Left lung (tissue), 10 donors: ENCODE results near the gene PTPN13. TPM values are rescaled to one million over a fixed set of nuclear protein-coding genes. Genes with fewer than 3 reads are reported as not detected.

Experiments used
- ATAC-seq: fragments of 200-7000 bp; cut with Tn5 transposase; one replicate; pipeline ENCODE4 v1.9.1; 2020; ENCODE audit warnings: moderate library complexity
- DNase-seq, 4 donors: peaks; one replicate each; pipeline ENCODE4 v3.0.0-alpha.2; 2013 to 2020
- H3K27ac ChIP-seq, 2 donors: fragments of 200-600 bp; sonication (generic) in 1 of 2; one replicate each; pipeline versions ENCODE4 v1.5.0 to v1.8.0; 2020 to 2021
- H3K27me3 ChIP-seq, 2 donors: fragments of 200-600 bp; sonication (generic) in 1 of 2; one replicate each; pipeline versions ENCODE4 v1.5.0 to v1.8.0; 2020 to 2021
- H3K36me3 ChIP-seq, 2 donors: fragments of 200-600 bp; sonication (generic) in 1 of 2; one replicate each; pipeline versions ENCODE4 v1.5.0 to v1.8.0; 2020 to 2021
- H3K4me1 ChIP-seq, 2 donors: fragments of 200-600 bp; one replicate each; pipeline ENCODE4 v1.8.0; 2021
- H3K4me3 ChIP-seq, 2 donors: fragments of 200-600 bp; sonication (generic) in 1 of 2; one replicate each; pipeline versions ENCODE4 v1.5.0 to v1.8.0; 2020 to 2021; ENCODE audit warnings: mild to moderate bottlenecking in 1 of 2
- H3K9me3 ChIP-seq, 2 donors: fragments of 200-600 bp; sonication (generic) in 1 of 2; one replicate each; pipeline versions ENCODE4 v1.5.0 to v1.8.0; 2020 to 2021
- CTCF ChIP-seq, 2 donors: fragments of 200-600 bp; sonication (generic) in 1 of 2; IDR thresholded peaks; one replicate each; pipeline versions ENCODE4 v1.5.0 to v1.8.0; 2021; ENCODE audit warnings: antibody characterized with exemption in 2 of 2
- intact Hi-C, 2 donors: fragments of 100-400 bp; cut with DNase I; formaldehyde crosslinking; loops; one replicate each; pipeline versions ENCODE4 v1.11.2 to v1.14.2; 2022
- polyA plus RNA-seq, 6 donors: library from polyadenylated mRNA; unstranded; fragments of 120-200 nt; gene quantifications; one replicate each; pipeline ENCODE4 v1.2.1, GENCODE V29; 2013; ENCODE audit not compliant: insufficient read length in 6 of 6
- total RNA-seq, 2 donors: library from RNA; stranded (reverse); fragmentation: NEBNext Ultra II Directional; extraction: Animal tissue kit (Norgen Biotek cat#: 25700); gene quantifications; one replicate each; pipeline ENCODE4 v1.2.1, GENCODE V29; 2021
- donor health status: DM: no; HTN: yes; CAD: no.
- donor health status: DM: no; HTN: no; CAD: no.

The PTPN13 gene
- total and polyA plus RNA-seq, 8 donors: 59.0 to 159 (median 95.6) TPM

GRCh38 chr4:86809809-86810208 is 215.7 kb downstream of the PTPN13 start:
- intact Hi-C loops: no loop called here
- TF ChIP-seq CTCF (IDR thresholded peaks at IDR 0.05): no peak
- DNase-seq (no peak), ATAC-seq (no peak)
- H3K4me3 ChIP-seq: no peak overlapping the region
- no peak overlapping the region for H3K27ac ChIP-seq
- no peaks in the 10 kb centered on the region for H3K9me3 ChIP-seq
- no peaks in the 10 kb centered on the region for H3K27me3 ChIP-seq
- peaks cover 0 to 18% of the 10 kb centered on the region in 2 donors for H3K36me3 ChIP-seq
- no peaks in the 10 kb centered on the region for H3K4me1 ChIP-seq

GRCh38 chr4:86810847-86811246 is 216.7 kb downstream of the PTPN13 start:
- H3K27ac ChIP-seq: no peak overlapping the region
- H3K27me3 ChIP-seq: no peaks in the 10 kb centered on the region
- no peak overlapping the region for H3K4me3 ChIP-seq
- ATAC-seq (no peak), DNase-seq (no peak)
- intact Hi-C loops: no loop called here
- H3K4me1 ChIP-seq: no peaks in the 10 kb centered on the region
- peaks cover 0 to 9% of the 10 kb centered on the region in 2 donors for H3K9me3 ChIP-seq
- H3K36me3 ChIP-seq: peaks cover 0 to 24% of the 10 kb centered on the region in 2 donors
- no peak for TF ChIP-seq CTCF (IDR thresholded peaks at IDR 0.05)

GRCh38 chr4:86815653-86816052 is 221.5 kb downstream of the PTPN13 start:
- Histone ChIP-seq H3K9me3 (peaks cover 0 to 14% of the 10 kb centered on the region in 2 donors), H3K27me3 (no peaks in the 10 kb centered on the region), H3K4me1 (no peaks in the 10 kb centered on the region), H3K36me3 (peaks cover 0 to 21% of the 10 kb centered on the region in 2 donors), H3K27ac (peak overlapping the region in 1 of 2 donors; percentile 13), H3K4me3 (no peak overlapping the region)
- TF ChIP-seq CTCF (IDR thresholded peaks at IDR 0.05): no peak
- no peak for ATAC-seq
- intact Hi-C loops: no loop called here
- no peak for DNase-seq

GRCh38 chr4:86816501-86817273 is 222.6 kb downstream of the PTPN13 start:
- intact Hi-C loops: no loop called here
- no peaks in the 10 kb centered on the region for H3K27me3 ChIP-seq
- peak overlapping the region in 1 of 2 donors; percentile 13 for H3K27ac ChIP-seq
- no peak overlapping the region for H3K4me3 ChIP-seq
- peaks cover 0 to 21% of the 10 kb centered on the region in 2 donors for H3K36me3 ChIP-seq
- H3K9me3 ChIP-seq: peaks cover 0 to 14% of the 10 kb centered on the region in 2 donors
- ATAC-seq: peak; percentile 25
- DNase-seq: peak in 2 of 4 donors; percentile 76 to 78
- no peaks in the 10 kb centered on the region for H3K4me1 ChIP-seq
- no peak for TF ChIP-seq CTCF (IDR thresholded peaks at IDR 0.05)

GRCh38 chr4:86818211-86818610 is 224.1 kb downstream of the PTPN13 start:
- no peak overlapping the region for H3K4me3 ChIP-seq
- no peaks in the 10 kb centered on the region for H3K27me3 ChIP-seq
- intact Hi-C loops: no loop called here
- peaks cover 0 to 14% of the 10 kb centered on the region in 2 donors for H3K9me3 ChIP-seq
- no peak for DNase-seq
- no peak for TF ChIP-seq CTCF (IDR thresholded peaks at IDR 0.05)
- peaks cover 0 to 21% of the 10 kb centered on the region in 2 donors for H3K36me3 ChIP-seq
- no peak for ATAC-seq
- H3K4me1 ChIP-seq: no peaks in the 10 kb centered on the region
- no peak overlapping the region for H3K27ac ChIP-seq
